Small intestine (tissue), 7 donors: ENCODE results near the gene TBRG4. TPM values are rescaled to one million over a fixed set of nuclear protein-coding genes. Genes with fewer than 3 reads are reported as not detected.

ENCODE experiments used
- DNase-seq, 2 donors: peaks; one replicate each; pipeline versions ENCODE4 v3.0.0 to v3.0.0-alpha.2; 2013
- FAIRE-seq: peaks from 2 replicates; lab custom pipeline; 2012; peaks lifted over from hg19 to GRCh38; lab: Jason Lieb, UNC
- H3K27ac ChIP-seq, 3 donors: one replicate each; pipeline ENCODE4 v1.5.1; 2013; ENCODE audit warnings: low read length in 2 of 3, mild to moderate bottlenecking in 2 of 3, control low read depth in 1 of 3, inconsistent platforms in 1 of 3, low read depth in 1 of 3, moderate library complexity in 1 of 3
- H3K27me3 ChIP-seq, 3 donors: one replicate each; pipeline ENCODE4 v1.6.1; 2013; ENCODE audit warnings: low read length in 3 of 3, inconsistent platforms in 1 of 3; ENCODE audit not compliant: control insufficient read depth in 3 of 3, insufficient read depth in 3 of 3
- H3K36me3 ChIP-seq, 3 donors: one replicate each; pipeline ENCODE4 v1.6.1; 2013; ENCODE audit warnings: low read length in 3 of 3, inconsistent platforms in 1 of 3, low read depth in 1 of 3, mild to moderate bottlenecking in 1 of 3, moderate library complexity in 1 of 3; ENCODE audit not compliant: control insufficient read depth in 3 of 3, insufficient read depth in 2 of 3
- H3K4me1 ChIP-seq, 3 donors: one replicate each; pipeline ENCODE4 v1.6.1; 2013; ENCODE audit warnings: low read length in 2 of 3, inconsistent platforms in 1 of 3, low read depth in 1 of 3, mild to moderate bottlenecking in 1 of 3, moderate library complexity in 1 of 3; ENCODE audit not compliant: control insufficient read depth in 3 of 3, insufficient read depth in 2 of 3
- H3K4me3 ChIP-seq, 3 donors: one replicate each; pipeline ENCODE4 v1.5.1; 2013; ENCODE audit warnings: low read length in 3 of 3, control low read depth in 1 of 3, inconsistent platforms in 1 of 3, low read depth in 1 of 3, mild to moderate bottlenecking in 1 of 3, moderate library complexity in 1 of 3
- H3K9me3 ChIP-seq, 2 donors: one replicate each; pipeline ENCODE4 v1.6.1; 2013; ENCODE audit warnings: low read depth in 1 of 2, low read length in 1 of 2; ENCODE audit not compliant: control insufficient read depth in 2 of 2, insufficient read depth in 1 of 2
- WGBS, 3 donors: extraction: QIAGEN DNeasy Blood & Tissue Kit; methylation state at CpG; one replicate each; pipeline ENCODE4 v1.1.7; 2013; 5-methylcytosine and 5-hydroxymethylcytosine counted together
- polyA plus RNA-seq, 4 donors: library from polyadenylated mRNA; stranded (reverse) in 3 of 4; unstranded in 1 of 4; fragments of 200-250 nt in 3 of 4; fragments of 120-200 nt in 1 of 4; gene quantifications; one replicate each; pipeline versions ENCODE4 v1.2.1 to v1.2.3, GENCODE V29; 2013
- donor health status: healthy with polysubstance abuse.
- donor health status: control.
- donor health status: control.
- donor health status: Bipolar disorder and iron deficiency.
- donor health status: healthy.

TBRG4 gene
- polyA plus RNA-seq, 4 donors, result 44.9 to 70.7 (median 58.2) TPM

DNA sequence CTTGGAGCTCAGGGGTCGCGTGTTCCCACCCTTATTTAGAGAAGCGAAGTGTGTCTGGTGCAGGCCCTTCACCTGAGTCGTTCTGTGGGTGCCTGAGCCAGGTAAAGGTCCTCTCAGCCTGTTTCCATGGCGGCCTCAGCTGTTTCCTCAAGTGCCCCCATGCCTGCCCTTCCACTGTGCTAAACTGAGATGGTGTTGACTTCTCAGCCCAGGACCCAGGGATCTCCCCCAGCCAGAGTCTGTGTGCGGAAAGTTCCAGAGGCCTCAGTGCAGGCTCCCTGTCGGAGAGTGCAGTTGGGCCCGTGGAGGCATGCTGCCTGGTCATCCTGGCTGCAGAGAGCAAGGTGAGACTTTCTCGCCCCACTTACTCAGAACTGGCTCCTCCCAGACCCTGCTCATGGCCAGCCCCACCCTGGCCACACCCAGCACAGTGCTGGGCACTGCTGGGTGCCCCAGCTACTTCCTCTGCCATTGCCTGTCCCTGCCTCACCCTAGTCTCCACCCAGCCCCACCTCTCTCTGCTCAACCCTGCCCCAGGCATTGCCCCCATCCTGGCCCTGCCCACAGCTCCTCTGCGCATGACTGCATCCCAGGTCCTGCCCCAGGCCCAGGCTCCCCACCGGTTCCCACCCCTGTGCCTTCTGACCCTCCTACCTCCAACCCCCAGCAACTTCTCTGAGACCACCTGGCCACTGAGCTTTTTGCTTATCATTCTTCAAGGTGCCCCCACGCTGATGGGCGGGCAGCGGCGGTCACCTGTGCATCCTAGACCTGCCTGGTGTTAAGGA, 43.1 kb downstream of the TBRG4 start:
- peaks cover 13 to 86% (median 23%) of the 10 kb centered on the region in 3 donors for H3K36me3 ChIP-seq
- no peaks in the 10 kb centered on the region for H3K4me1 ChIP-seq
- FAIRE-seq (no peak), DNase-seq (peak in 1 of 2 donors; percentile 38)
- no peaks in the 10 kb centered on the region for H3K27me3 ChIP-seq
- no peak overlapping the region for H3K4me3 ChIP-seq
- no peaks in the 10 kb centered on the region for H3K9me3 ChIP-seq
- no peak overlapping the region for H3K27ac ChIP-seq
- 93 to 95% (median 94%) methylated on average over 15 of the region's 15 CpGs for WGBS, 3 donors

DNA sequence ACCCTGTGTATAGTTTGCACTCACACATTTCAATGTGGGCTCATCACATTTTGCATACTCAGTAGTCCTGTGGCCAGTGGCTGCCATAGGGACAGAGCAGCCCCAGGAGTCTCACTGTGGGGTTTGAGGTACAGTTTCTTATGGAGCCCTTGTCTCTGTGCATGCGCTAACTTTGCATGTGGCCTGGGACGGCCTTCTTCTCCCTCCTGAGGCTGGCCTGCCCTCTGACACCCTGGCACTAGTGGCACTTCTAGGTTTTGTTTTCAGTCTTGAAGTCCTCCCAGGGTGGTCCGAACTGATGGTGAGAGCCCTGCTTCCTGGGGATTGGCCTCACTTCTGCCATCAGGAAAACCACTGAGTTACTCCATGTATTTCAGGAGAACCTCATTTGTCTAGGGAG, 43.9 kb downstream of the TBRG4 start:
- H3K27me3 ChIP-seq, result no peaks in the 10 kb centered on the region
- H3K36me3 ChIP-seq, result peaks cover 13 to 77% (median 23%) of the 10 kb centered on the region in 3 donors
- H3K9me3 ChIP-seq, result no peaks in the 10 kb centered on the region
- DNase-seq (no peak), FAIRE-seq (no peak)
- H3K4me1 ChIP-seq, result no peaks in the 10 kb centered on the region
- 91 to 96% (median 94%) methylated on average over 3 of the region's 3 CpGs for WGBS, 3 donors
- no peak overlapping the region for H3K27ac ChIP-seq
- no peak overlapping the region for H3K4me3 ChIP-seq

DNA sequence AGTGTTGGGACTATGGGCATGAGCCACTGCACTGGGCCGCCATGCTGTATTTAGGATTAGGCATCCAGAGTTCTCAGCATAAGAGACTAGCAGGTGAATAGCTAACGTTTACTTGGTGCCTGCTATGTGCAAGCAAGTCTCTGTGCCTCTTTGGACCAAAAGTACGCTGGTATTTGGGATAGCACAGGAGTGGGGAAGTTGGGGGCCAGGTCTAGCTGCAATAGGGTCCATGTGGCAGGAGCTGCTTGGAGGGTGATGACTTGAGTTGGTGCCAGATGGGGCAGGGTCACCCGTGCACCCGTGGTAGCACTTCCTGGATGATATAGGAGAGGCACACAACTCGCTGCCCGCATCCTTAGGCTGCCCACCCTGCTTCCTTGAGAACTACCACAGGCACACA, 45.1 kb downstream of the TBRG4 start:
- no peak for FAIRE-seq
- WGBS, 3 donors, result 84 to 89% (median 87%) methylated on average over 7 of the region's 7 CpGs
- no peak overlapping the region for H3K27ac ChIP-seq
- DNase-seq, result no peak
- no peaks in the 10 kb centered on the region for H3K9me3 ChIP-seq
- H3K27me3 ChIP-seq, result no peaks in the 10 kb centered on the region
- H3K36me3 ChIP-seq, result peaks cover 11 to 68% (median 22%) of the 10 kb centered on the region in 3 donors
- no peak overlapping the region for H3K4me3 ChIP-seq
- no peaks in the 10 kb centered on the region for H3K4me1 ChIP-seq

DNA sequence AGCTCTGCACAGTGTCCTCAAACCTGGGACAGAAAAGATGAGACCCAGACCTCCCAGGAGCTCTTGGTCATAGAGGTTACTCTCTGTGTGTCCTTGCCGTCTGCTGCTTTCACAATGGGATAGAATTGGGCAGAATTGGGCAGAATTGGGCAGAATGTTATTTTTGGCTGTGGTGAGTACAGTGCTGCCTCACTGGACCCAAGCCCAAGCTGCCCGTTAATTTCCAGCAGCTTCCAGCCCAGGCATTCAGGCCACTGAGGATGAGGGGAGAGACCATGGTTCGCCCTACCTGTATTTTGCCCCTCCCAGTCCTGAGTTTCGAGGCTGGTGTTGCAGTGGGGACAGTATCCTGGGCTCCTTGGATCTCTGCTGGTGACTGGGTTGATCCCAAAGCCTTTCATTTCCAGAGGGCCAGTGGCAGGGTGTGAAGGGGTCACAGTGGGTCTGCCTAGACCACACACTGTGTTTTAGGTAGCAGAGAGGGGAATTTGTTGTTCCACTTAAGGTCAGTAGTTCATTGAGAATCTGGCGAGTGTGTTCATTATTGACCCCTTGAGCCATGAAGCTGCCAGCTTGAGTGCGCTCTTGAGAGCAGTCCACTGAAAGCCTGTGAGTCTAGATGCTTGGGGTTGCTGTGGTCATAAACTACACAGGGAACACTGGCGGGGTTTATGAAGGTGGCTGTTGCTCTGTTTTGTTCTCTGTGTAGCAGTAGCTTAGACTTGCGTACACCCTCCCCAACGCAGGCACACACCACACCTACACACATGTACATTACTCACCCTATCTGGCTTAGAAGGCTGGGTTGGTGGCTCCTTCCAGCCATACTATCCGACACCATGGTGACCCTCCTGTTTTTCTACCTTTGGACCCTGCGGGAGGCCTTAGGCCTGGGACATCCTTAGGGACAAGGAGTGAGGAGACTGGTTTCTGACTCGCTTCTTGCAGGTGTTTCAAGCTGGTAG, 46.2 kb downstream of the TBRG4 start:
- no peaks in the 10 kb centered on the region for H3K4me1 ChIP-seq
- WGBS, 3 donors, result 87 to 91% (median 87%) methylated on average over 12 of the region's 12 CpGs
- DNase-seq (no peak), FAIRE-seq (no peak)
- no peak overlapping the region for H3K4me3 ChIP-seq
- H3K27ac ChIP-seq, result no peak overlapping the region
- H3K27me3 ChIP-seq, result no peaks in the 10 kb centered on the region
- no peaks in the 10 kb centered on the region for H3K9me3 ChIP-seq
- H3K36me3 ChIP-seq, result peaks cover 9 to 59% (median 16%) of the 10 kb centered on the region in 3 donors

DNA sequence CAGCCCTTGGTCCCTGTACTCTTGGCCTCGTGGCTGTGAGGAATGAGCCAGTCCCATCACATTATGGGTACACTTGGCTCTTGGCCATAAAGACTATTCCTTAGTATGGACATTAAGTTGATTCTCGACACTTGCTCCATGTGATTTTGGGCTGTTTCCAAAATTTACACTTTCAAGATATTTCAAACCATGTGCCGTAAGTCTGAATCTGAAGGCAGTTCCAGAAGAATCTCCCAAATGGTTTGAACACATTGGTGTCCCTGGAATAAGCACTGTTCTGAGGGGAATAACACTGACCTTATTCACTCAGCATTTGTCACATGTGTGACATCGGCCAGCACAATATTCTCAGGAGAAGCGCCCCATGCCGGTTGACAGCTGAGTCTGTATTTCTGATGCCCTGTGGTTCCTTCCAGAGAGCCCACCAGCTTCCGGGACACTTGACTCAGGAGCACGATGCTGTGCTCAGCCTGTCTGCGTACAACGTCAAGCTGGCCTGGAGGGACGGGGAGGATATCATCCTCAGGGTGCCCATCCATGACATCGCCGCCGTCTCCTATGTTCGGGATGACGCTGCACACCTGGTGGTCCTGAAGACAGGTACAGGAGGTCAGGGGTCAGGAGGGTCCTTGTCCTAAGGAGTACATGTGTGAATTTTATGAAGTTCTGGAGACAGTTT, 47.3 kb downstream of the TBRG4 start:
- Histone ChIP-seq H3K27ac (no peak overlapping the region), H3K4me1 (no peaks in the 10 kb centered on the region), H3K9me3 (no peaks in the 10 kb centered on the region), H3K36me3 (peaks cover 7 to 47% (median 8%) of the 10 kb centered on the region in 3 donors), H3K27me3 (no peaks in the 10 kb centered on the region), H3K4me3 (no peak overlapping the region)
- FAIRE-seq (no peak), DNase-seq (no peak)
- 90 to 95% (median 92%) methylated on average over 16 of the region's 16 CpGs for WGBS, 3 donors

DNA sequence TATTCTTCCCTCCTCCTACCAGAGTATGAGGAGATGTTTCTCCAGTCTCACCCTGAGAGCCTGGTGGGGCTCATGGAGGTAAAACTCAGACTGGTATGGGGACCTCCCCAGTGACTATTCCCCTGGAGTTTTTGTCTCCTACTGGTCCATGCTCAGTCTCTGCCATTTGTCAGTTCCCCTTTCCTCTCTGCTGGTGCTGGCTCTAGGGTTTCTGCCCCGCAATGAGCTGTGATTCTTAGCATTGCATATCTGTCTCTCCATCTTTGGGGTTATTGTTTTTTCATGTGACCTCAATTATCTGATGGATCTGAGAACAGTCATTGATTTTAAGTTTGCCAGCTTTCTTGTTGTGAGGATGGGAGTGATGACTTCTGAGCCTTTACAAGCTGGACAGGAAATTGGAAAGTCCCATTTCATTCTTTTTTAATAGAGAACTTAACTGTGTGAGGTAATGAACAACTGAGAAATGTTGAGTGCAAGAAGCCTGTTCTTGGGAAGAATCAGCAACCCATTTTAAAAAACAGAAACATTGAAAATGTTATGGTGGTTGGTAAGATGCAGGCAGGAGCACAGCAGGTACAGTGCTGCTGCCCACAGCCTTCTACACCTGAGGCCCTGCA, 49.6 kb downstream of the TBRG4 start:
- Histone ChIP-seq H3K36me3 (peaks cover 1 to 29% (median 5%) of the 10 kb centered on the region in 3 donors), H3K4me3 (no peak overlapping the region), H3K4me1 (no peaks in the 10 kb centered on the region), H3K27ac (no peak overlapping the region), H3K9me3 (no peaks in the 10 kb centered on the region), H3K27me3 (no peaks in the 10 kb centered on the region)
- 86 to 96% (median 93%) methylated on average over 1 of the region's 1 CpG for whole genome bisulfite sequencing, 3 donors
- FAIRE-seq (no peak), DNase-seq (no peak)

DNA sequence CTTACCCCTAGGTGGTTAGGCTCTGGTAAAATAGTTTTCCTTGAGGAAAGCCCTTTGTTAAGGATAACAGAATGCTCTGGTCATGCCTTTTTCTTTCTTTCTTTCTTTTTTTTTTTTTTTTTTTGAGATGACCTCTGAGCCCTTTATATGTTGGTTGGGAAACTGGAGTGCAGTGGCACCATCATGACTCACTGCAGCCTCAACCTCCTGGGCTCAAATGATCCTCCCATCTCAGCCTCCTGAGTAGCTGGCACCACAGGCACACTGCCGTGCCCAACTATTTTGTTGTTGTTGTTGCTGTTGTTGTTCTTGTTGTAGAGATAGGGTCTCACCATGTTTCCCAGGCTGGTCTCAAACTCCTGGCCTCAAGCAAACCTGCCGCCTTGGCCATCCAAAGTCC, 50.1 kb downstream of the TBRG4 start:
- Histone ChIP-seq H3K4me3 (no peak overlapping the region), H3K27ac (no peak overlapping the region), H3K9me3 (no peaks in the 10 kb centered on the region), H3K4me1 (no peaks in the 10 kb centered on the region), H3K27me3 (no peaks in the 10 kb centered on the region), H3K36me3 (peaks cover 0 to 26% (median 5%) of the 10 kb centered on the region in 3 donors)
- DNase-seq, result no peak
- WGBS, 3 donors, result 97 to 98% (median 98%) methylated on average over 2 of the region's 2 CpGs
- FAIRE-seq, result no peak
